Middle frontal gyrus (tissue), 1 donor: ENCODE data around the gene TRMT61B.

ENCODE experiments used
- DNase-seq: peaks from one replicate; pipeline ENCODE4 v3.0.0-alpha.2; 2015; ENCODE audit warnings: low spot score; ENCODE audit errors: extremely low spot score

Gene TRMT61B

DNA sequence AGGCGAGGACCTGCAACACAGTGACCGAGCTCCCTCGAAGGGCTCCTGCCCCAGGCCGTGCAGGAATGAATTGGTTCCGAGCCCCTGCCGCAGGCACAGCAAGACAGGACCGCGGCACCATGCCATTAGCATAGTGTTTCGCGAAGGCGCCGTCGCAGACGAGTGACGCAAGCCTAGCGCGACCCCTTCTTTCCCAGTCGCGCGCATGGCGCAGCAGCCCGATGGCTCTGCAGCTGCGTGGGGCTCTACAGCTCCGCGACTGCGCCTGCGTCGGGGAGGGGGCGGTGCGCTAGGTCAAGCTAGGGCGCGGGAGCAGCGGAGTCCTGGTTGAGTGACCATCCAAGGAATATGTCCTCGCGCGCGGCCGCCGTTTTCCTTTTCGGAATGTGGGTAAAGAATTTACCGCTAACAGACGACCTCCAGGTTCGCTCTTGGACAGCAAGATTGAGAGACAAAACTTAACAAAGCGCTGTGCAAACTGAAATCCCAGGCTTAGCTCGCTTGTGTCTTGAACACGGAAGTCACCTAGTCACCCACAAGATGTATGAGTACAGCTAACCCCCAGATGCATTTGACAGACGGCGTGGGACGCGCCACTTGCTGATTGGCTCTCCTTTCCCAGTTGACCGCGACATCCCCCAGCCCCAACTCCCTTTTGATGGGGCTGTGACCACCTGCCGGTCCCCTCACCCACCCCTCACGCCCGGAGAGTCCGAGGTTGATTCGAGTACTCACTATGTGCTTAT is at the start of gene TRMT61B:
TRMT61B (minus strand) TSS at position 164 of the 746 bp plus-strand sequence; CDS start at position 132, 32 bp downstream.
- DNase-seq, result peak; percentile 90

- DNase-seq, result no peak
These were observed 45.8 kb upstream of the TRMT61B start for GRCh38 chr2:28915939-28916338.

GRCh38 chr2:28909655-28910353 is 39.7 kb upstream of the TRMT61B start:
- DNase-seq, result no peak

DNA sequence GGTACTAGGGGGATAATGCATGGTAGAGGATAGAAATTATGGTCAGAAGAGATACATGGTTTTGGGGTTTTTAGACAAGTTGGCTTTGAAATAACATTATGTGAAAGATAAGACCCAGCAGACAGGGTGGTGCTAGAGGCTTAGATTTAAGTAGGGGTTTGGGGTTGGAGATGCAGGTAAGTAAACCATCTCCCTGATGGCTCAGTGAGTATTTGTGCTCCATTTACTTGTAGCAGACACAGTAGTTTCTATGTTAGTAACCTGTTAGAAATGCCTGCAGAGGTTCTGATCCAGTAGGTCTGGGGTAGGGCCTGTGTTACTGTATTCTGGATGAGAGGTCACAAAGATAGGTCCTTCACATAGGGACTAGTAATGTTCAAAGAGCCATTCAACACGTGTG is 38.1 kb upstream of the TRMT61B start:
- DNase-seq, result no peak

GRCh38 chr2:28906821-28907220 is 36.7 kb upstream of the TRMT61B start:
- DNase-seq, result no peak

DNA sequence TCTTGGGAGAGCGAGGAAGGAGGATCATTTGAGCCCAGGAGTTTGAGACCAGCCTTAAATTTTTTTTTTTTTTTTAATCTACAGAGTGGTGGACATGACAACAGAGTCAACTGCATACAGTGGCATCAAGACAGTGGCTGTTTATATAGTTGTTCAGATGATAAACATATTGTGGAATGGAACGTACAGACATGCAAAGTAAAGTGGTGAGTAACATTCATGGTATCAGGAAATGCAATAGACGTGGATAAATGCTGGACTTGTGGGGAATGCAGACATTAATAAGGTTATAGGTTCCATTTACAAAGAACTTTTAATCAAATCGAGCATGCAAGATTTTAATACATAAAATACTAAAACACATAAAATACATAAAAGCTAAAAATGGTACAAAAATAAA is 36.3 kb upstream of the TRMT61B start:
- DNase-seq, result no peak

- DNase-seq, result no peak
These were observed 35.4 kb upstream of the TRMT61B start for GRCh38 chr2:28905533-28905932.

DNA sequence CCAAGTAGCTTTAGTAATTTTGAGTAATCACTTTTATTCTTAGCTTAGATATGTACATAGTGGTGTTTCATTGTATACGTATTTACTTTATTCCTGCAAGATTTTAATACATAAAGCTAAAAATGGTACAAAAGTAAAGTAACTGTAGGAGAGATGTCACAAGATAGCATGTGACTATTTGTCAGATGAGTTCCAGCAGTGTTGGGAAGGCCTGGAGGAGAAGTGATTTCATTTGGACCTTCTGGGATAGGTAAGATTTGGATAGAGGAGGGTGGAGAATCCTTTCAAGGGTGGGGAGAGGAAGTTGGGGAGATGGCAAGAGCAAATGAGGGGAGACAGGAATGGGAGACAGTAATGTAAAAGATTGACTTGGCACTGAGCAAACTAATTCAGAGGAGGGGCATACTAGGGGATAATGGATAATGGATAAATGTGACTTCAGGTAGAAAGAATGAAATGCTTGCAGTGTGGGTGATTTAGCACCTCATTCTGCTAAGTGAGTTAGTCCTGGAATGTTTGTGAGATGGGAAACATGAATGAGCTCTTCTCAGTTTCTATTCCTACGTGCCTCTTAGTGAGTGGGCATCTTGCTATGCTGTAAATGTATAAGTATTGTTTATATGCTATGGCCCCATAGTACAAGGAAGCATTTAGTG is 34.8 kb upstream of the TRMT61B start:
- no peak for DNase-seq

GRCh38 chr2:28904295-28904694 is 34.2 kb upstream of the TRMT61B start:
- DNase-seq, result no peak

DNA sequence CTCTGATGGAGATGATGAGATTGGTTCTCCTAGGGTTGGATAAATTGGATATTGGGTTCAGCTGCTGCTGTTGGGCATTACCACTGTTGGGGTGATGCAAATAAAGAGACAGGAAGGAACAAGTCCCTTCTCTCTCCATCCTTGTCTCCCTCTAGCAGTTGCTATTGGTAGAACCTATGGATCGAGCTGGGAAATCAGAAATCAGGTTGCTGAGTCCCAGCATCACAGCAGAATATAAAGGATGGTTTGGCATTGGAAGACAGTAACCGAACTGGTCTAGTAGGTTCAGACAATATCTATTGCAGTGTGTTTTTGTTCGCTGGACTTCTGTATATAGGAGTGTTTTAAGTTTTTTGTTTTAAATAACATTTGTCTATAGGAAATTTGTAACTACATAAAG is 32.5 kb upstream of the TRMT61B start:
- DNase-seq, result no peak

DNA sequence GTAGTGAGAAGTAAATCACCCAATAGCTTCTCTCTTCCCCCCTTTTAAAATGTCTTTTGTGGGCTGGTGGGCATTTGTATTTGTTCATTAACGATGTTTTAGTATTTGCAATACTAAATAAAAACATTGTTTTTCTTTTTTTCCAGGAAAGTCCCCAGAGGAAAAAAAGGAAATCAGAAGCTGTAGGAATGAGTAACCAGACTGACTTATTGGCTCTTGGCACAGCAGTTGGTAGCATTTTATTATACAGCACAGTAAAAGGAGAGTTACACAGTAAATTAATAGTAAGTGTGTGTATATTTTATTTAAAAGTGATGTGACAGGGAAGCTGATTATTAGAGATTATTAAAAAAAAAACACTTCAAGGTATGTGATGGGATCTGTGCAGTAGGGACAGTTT is 31.7 kb upstream of the TRMT61B start:
- no peak for DNase-seq

DNA sequence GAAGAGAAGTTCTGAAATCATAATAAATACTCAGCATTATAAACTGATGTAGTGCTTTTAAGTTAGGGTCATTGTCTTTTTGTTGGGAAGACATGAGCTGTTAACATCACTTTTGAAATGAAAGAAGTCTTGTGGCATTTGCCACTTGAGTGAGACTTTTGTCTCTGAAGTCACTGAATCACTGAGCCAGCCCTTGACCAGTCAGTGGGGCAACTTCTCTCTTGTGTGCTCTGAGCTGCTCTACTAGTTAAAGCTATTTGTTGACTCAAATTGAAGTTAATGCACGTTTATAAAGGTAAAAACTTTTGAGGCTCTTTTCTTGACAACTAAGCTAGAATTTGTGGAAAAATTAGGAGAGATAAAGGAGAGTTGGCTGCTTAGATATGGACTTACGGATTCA is 31.1 kb upstream of the TRMT61B start:
- DNase-seq, result no peak

GRCh38 chr2:28898048-28898447 is 27.9 kb upstream of the TRMT61B start:
- DNase-seq, result no peak

- DNase-seq, result no peak
These were observed 26.8 kb upstream of the TRMT61B start for GRCh38 chr2:28896906-28897305.

DNA sequence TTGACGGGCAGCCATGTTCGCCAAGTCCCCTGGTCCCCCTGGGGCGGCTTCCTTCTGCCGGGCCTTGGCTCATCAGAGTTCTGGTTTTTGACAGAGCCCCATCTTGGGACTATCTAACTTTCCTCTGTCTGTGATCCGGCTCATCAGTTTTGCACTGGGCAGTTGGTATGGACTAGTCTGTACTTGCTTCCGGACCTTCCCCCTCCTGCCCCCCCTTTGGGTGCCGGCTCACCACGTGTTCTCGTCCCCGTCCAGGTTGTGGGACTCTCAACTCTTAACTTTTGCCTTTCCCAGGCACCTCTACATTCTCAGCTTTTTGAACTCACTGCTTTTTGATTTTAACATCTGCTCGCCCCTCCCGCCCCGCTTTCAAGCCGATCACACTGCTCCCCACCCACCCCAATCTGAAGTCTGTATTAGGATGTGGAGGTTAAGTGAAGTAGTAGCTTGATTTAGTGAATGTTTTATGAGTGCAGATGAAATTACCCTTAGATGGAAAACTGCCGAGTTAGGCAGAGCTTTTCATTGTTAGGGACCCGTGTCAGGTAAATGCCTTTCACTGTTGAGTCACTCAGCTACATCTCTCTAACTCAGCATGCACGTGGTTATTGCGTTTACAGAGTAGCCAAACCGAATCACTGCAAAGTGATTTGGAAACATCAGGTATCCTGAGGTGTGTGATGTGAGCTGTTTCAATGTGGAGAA is 25.2 kb upstream of the TRMT61B start:
- DNase-seq, result no peak

DNA sequence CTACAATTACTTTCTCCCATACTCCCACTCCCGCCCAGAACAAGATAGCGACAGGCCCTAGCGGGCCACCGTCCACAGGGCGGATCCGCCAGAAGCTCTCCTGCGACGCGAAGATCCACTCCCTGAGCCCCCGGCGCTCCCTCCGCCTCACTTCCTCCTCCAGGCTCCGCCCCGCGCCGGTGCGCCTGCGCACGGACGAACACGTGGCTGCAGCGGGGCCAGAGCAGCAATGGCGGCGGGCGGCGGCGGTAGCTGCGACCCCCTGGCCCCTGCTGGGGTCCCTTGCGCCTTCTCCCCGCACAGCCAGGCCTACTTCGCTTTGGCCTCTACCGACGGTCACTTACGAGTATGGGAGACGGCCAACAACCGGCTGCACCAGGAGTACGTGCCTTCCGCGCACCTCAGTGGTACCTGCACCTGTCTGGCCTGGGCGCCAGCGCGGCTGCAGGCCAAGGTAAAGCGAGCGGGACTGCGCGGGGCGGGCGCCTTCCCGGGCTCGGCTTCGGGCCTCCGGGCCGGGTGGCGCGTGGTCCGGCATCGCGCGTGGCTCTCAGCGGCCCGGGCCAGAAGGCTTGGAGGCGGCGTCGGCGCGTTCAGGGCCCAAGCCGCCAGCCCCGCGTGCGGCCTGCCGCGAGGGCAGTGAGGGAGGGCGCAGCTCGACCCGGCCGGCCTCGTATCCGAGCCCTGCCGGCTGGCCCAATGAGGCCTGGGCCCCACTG is 24.5 kb upstream of the TRMT61B start, which contains the start of gene WDR43:
WDR43 (plus strand) TSS at position 198 of the 719 bp plus-strand sequence; CDS start at position 230, 32 bp downstream.
- peak; percentile 94 for DNase-seq

- DNase-seq, result no peak
These were observed 23.4 kb upstream of the TRMT61B start for GRCh38 chr2:28893488-28893887.

GRCh38 chr2:28880193-28880592 is 10.1 kb upstream of the TRMT61B start:
- DNase-seq, result no peak

- DNase-seq, result no peak
These were observed 1.5 kb upstream of the TRMT61B start for GRCh38 chr2:28871620-28872019.

DNA sequence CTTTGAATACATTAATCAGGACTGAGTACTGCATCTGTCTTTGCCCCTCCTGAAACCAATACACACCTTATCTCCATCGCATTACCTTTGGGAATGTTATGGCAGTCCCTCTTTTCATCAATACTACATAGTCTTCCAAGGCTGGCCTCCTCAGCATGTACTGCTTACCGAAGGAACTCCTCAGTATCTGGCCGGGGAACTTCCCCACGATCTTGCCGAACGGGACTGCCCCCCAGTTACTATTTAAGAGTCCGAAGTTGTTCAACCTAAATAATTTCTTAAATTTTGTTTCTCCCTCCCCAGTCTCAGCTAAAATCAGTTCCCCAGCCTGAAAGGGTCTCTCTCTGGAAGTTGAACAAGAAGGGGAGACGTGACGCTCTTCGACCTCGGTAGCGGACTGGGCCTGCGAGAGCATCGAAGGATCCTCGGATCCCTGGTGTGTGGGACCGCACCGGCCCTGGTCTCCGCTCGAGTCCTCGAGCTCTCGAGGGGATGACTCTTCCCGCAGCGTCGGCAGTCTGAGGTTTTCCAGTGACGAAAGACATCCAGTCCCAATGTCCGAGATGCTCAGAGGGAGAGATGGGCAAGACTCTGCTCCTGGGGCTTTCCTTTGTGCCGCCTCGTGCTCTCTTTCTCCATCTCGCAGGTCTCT is 489 bp downstream of the TRMT61B start:
- DNase-seq, result no peak
